GM21381 (cell line): Measurements from ENCODE around the gene CDK3.

Experiments used
- ATAC-seq: cut with Tn5 transposase; IDR thresholded peaks from one replicate; pipeline ENCODE4 v1.9.1; 2021; ENCODE audit warnings: mild to moderate bottlenecking, moderate library complexity; ENCODE audit not compliant: unreplicated experiment

CDK3 gene

DNA sequence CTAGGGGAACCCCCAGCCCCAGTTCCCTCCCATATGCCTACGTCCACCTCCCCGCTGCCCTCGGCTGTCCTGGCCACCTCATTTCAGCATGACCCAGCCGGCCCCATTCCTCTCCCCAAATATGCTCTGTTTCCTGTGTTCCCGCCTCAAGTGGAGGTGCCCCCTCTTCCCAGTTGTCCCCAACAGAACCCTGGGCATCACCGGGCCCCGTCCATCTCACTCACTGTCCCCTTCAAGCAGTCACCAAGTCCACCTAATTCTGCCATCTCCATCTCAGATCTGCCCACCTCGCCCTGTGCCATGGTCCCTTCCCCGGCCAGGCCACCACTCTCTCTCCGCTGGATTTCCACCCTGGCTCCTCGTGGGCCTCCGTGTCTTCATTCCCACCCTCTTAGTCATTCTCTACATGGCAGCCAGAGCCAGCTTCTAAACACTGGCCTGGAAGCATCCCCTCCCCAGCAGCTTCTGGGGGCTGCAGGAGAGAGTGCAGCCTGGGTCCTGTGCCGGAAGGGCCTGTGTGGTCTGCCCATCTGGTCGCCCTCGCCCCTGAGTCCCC, 12.8 kb downstream of the CDK3 start:
- ATAC-seq = no peak

DNA sequence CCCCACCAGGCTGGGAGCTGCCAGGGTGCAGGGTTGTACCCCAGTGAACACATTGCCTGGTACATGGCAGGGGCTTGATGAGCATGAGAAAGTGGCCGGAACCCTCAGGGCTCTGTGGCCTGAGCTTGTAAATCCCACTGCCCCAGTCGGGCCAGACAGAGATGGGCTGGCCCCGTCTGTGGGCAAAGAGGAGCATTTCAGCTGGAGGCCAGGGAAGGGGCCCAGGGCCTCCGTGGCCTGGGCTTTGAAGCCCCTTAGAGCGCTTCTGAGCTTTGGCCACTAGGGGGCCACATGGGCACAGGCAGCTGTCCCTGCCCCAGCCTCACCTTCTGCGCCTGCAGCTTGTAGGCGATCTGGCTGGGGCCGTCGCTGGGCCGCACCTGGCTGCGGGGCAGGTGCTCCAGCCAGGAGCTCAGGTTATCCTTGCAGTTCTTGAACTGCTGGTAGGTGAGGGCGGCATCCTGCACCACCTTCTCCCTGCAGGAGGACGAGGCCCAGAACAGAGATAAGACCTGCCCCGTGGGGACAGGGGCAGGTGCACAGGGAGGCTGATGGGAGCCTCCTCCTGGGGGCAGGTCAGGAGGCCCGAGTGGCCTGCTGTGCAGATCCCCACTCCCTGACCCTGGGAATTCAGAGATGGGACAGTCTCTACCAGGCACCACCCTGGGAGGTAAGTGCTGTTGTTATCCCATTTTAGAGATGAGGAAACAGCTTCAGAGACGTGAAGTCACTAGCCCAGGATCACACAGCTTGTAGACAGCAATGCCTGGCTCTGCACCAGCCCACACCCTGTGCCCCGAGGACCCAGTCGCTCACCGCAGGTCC, 13.7 kb downstream of the CDK3 start:
- no peak for ATAC-seq

DNA sequence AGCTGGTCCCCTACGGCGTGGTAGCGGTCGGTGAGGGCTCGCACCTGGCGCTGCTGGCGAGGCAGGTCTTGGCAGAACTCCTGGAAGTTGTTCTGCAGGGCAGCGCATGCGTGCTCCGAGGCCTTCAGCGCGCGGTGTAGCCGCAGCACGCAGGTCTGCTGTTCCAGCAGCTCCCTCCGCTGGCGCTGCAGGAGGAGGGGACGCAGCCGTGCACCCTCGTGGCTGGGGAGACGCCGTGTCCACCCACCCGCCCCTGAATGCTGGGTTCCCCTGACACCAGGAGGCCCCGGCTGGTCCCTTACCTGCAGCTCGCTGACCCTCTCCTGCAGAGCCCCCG, 14.2 kb downstream of the CDK3 start:
- ATAC-seq = no peak

DNA sequence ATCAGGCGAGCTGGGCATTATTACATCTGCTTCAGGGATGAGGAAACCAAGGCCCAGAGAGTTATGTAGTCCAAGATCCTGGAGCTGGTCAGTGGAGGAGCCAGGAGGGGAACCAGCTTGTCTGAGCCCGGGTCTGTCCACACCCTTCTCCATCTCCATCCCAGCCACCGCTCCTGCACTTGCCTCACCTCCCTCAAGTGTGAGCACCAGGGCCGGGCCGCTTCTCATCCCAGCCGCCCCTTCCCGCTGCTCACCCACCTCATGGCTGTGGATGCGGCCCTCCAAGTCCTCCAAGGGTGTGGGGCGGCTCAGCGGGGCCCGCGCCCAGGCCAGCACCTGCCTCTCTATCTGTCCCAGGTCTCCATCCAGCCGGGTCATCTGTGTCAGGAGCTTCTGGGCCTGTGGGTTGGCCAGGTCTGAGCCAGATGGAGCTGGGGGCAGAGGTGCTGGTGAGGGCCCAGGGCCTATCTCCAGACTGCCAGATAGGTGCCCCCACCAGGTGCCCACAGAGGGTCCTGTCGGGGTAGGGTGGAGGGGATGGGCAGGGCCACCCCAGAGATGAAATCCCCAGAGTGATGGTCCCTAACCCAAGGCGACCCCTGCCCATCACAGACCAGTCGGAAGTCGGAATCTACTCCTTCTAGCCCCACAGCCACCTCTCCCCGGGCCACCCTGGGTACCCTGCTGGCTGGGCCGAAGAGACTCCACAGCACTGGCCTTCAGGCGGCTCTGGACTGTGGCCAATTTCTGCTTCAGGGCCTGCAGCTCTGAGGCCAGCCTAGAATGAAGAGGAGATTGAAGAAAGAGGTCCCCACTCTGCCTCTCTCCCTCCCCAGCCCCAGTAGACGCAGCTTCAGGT, 17.1 kb downstream of the CDK3 start:
- ATAC-seq = no peak

DNA sequence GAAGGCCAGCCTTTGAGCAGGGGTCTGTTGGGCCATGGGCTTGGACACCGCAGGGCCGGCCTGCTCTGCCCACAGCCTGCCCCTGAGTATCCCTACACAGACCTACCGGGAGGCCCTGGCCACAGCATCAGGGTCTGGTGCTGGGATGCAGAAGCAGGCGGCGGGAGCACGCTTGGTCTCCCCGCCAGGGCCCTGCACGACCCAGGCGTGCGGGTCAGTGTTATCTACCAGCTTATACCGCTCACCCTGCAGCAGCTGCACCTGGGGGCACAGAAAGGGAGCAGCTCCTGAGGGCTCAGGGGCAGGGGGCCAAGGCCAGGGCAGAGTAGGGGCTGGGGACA, 17.7 kb downstream of the CDK3 start:
- ATAC-seq = no peak

DNA sequence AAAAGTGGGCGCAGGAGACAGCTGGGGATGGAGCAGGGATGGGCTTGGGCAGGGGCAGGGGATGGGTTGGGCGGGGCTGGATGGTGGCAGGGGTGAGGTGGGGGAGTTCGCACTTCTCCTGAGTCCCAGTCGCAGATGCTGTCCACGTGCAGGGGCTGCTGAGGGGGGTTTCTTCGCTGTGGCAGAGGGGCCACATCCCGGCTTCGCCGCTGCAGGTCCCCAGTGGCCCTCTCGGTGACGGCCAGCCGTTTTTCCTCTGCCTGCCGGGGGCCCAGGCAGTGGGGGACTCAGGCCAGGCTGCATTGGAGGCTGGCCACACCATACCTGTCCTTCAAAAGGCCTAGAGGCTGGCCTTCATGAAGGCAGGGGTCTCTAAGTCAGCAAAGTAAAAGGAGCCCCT, 18.1 kb downstream of the CDK3 start:
- no peak for ATAC-seq

DNA sequence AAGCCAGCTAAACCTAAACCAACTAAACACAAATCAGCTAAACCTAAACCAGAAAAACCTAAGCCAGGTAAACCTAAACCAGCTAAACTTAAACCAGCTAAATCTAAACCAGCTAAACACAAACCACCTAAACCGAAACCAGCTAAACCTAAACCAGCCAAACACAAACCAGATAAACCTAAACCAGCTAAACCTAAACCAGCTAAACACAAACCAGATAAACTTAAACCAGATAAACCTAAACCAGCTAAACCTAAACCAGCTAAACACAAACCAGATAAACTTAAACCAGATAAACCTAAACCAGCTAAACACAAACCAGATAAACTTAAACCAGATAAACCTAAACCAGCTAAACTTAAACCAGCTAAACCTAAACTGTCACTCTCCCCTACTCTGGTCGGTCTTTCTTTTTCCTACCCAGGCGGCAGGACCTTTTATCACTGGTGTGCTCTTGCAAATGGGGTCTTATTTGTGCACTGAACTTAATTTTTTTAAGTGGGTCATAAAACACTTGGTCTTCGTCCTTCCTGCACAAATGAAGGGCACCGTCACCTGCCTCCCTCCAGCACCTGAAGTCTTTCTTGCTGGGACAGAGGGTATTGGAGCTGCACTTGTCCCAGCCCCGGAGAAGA, 19.3 kb downstream of the CDK3 start:
- no peak for ATAC-seq

DNA sequence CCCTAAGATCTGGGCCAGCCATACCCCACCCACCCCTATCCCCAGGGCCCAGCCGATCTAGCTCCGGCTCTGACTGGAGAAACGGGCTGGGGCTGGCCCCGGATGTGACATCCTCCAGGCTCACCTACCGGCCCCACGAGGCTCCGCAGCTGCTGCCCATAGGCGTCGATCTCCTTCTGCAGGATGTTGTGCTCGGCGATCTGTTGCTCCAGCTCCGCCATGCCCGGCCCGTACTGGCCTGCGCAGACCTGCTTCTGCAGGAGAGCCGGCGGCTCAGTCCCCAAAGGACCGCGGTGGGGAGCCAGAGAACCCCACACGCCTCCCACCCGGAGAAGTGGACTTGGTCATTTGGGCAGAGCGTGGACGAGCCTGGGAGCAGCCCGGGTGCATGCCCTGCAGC, 21.6 kb downstream of the CDK3 start:
- no peak for ATAC-seq

DNA sequence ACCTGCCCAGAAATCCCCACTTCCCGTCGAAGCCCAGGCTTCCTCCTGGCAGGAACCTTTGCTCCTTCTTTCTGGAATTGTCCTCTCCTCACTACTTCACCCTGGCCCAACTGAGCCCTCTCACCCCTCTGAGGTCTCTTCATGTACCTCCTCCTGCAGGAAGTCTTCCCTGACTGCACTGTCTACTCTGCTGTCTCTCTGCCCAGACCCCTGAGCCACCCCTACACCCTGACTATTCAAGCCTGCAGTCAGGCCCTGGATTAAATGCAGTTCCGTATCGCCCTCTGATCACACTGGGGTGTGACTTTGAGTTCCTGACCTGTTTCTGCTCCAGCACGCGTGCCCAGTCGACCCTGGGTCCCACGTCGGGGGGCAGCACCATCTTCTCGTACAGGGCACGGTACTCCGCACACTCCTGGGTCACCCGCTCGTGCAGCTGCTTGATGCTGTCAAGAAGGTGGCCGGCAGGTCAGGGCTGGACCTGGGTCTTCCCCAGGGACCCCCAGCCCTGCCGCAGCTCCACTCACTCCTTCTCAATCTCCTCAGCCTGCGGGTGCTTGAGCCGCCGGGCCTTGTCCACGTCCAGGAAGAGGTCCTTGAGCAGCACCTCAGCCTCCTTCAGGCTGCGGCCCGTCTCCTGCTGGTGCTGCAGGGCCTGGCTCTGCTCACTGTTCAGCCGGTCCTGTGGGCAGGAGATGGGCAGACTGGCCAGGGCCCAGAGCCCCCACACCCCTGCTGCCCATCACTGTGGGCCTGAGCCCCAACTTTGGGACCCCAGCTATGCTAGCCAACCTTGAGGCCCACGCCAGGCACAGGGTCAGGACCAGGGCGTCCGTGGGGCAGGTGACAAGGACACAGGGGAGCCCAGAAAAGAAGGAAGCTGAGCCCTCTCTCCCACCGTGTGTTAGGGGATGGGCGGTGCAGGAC, 22.6 kb downstream of the CDK3 start:
- no peak for ATAC-seq

DNA sequence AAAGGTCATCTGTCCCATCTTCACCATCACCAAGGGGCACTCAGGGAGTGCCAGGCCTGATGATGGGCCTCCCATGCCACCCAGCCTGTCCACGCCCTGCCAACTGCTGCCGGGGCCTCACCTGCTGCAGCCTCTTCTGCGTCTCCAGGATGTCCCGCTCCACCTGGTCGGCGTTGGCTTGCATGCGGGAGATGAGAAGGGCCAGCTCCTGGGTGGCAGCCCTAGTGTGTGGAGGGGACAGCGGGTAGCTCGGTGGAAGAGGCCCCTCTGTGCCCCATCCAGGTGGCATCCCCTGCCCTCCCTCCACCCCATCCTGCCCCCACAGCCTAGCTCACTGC, 23.2 kb downstream of the CDK3 start:
- ATAC-seq = no peak

DNA sequence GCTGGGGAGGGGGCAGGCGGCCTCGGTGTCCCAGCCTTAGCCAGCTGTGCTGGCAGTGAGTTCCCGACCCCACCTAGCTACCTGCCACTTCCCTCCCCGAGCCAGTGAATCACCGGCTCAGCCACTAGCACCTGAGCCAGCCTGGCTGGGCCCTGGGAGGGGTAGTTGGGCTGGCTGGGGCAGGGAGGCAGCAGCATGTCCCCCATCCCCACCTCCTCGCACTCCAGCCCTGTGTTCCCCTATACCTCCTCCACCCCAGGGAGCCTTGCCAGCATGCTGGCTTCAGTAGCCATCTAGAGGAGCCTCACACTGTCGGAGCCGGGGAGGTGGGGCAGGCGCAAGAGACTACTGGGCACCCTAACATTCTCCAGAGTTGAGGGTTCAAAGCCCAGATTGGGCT, 23.7 kb downstream of the CDK3 start:
- no peak for ATAC-seq

DNA sequence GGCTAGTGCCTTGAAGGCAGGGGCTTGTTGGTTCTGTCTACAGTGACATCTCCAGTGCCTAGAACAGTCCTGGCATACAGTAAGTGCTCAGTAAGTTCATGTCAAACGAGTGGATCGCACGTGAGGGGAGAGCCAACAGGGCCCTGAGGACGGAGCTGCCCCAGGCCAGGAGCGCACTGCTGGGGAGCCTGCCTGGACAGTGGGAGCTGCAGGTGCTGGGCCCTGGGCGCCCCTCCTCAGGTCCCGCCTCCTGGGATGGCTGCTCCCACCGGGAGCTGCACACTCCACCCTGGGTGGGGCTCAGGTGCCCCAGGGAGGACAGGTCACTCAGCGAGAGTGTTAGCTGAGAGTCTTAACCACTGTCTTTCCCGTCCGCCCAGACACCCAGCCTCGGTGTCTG, 24.6 kb downstream of the CDK3 start:
- ATAC-seq = no peak

DNA sequence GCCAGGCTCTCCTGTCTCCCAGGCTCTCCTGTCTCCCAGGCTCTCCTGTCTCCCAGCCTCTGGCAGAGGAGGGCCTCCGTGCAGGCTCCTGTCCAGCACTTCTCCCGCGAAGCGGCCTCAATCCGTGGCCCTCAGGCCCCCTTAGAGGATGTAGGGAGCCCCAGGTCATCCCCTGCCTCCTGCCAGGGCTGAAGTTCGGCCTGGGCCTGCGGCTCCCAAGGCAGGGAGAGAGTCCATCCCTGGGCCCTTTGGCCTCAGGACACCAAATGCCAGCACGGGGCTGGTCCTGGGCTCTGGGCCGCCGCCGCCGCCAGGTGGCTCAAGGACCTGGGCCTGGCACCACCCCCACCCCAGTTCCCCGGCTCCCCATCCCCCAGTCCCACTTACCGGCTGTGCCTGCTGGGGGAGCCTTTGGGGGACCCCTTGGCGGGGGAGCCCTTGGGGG, 26.1 kb downstream of the CDK3 start:
- no peak for ATAC-seq

DNA sequence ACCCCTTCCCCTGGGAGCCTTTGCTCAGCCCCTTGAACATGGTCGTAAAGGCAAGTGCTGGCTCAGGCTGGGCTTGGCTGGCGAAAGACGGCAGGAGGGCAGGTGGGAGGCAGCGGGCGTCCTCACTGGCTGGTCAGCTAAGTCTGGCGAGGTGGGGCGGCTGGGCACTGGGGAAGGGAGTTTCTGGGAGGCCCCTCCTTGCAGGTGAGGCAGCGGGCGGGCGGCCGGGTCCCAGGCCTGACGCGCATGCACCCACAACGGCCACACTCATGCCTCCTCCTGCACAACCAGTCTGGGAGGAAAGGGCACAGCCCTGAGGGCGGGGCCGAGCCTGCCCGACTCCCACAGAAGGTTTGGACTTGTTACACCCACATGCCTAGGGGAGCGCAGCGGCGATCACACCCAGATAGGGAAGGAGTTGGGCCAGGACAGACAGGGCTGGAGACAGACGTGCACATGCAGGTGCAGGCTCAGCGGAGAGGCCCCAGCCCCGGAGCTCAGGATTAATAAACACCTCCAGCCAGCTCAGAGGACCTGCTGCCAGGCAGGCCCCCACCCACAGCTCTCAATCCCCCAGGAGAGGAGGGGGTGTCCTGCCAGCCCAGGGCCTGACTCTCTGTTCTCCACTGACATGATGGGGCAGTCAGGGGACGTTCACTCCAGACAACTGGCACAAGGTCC, 26.6 kb downstream of the CDK3 start, which contains the start of gene EVPL:
TSS of gene EVPL (minus strand) at position 148 of the 681 bp plus-strand sequence. CDS start at position 40, 108 bp downstream.
- no peak for ATAC-seq

DNA sequence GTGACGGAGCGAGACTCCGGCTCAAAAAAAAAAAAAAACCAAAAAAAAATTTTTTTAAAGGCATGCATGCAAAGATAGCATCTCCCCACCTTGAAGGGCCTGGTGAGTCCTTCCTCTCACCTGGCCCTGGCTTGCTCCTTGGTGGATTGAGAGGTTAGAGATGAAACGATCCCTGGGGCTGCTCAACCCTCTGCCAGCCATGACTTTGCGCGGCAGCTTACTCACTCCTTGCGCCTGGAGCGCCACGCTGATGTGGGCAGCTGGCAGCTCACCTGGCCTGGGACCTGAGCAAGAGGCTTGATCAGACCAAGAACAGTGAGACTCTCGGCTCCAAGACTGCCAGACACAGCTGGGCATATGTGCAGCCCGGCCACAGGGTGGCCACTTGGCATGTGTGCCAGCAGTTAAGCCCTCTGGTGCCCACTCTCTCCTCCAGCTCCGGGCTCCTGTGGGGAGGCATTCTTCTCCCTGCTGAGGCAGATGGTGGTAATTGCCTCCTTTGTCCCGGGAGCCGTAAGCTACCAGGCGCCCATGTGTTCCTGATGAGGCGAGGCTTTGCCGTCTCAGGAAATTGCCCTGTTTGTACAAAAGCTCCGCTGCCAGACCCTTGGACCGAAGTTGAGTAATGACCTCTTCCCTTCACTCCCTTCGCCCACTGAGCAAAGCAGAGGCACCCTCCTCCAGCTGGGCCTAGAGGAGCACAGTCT, 31.6 kb downstream of the CDK3 start:
- no peak for ATAC-seq

DNA sequence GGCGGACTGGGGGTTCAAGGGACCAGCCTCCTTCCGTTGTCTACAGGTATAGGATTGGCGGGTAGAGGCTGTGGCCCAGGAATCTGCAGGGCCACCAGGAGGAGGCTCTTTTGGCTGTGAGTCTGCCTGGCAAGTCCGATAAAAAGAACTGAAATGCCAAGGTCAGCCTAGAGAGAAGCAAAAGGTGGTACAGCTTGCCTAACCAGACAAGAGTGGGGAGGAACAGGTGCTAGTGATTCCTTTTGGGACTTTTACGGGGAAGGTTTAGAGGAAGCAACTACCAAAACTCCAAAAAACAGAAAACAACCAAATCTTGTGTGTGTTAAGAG, 32.1 kb downstream of the CDK3 start:
- no peak for ATAC-seq

DNA sequence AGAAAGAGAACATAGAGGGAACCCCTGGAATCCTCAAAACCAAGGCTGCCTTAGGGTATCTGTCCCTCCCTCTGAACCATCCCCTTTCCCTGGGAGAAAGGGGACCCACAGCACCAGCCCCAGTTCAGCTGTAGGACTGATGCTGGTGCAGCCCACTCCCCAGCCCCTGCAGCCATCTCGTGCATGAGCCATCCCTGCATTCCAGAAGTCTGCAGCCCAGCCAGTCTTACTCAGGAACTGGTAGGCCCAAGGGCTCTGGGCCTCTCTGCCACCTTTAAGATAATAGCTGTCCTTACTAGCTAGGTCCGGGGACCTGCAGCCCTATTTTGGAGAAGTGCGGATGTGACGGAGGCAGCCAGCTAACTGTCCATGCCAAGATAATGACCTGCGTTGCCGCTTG, 32.5 kb downstream of the CDK3 start:
- no peak for ATAC-seq

DNA sequence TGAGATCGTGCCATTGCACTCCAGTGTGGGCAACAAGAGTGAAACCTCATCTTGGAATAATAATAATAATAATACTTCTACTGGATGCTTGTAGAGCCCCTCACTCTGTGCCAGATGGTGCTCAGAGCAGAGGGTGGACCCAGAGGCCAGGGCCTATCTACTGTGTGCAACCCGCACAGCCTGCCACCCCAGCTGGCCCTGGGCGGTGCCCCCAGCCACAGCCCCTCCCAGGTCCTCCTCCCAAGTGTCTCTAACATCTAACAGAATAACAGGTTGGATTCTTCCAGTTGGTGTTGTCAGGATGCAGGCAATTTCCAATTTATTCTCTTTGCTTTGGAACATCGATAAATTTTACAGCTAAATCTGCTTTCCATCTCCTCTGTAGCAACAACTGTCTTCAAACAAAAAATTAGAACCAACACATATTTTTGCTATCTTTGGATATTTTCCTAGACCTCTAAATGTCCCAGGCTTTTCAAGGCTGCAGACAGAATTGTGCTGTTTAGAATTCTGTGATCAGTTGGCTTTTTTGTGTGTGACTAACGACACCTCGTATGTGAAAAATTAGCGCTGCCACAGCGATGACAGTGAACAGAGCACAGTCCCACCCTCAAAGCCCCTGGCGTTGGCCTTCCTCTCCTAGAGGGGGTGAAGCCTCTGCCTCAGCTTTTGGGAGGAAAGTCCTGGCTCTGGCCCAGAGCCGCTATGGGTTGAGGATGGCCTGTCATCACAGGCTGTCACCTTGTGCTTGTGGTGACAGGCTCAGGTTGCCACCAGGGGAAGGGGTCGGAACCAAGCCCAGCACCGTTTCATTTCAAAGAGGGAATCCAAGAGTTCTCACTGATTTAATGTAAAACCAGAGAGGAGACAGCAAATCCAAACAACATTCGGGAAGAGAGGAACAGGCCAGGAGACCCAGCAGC, 34.0 kb downstream of the CDK3 start:
- ATAC-seq = no peak
